Activated naive CD4-positive, alpha-beta T cell treated with Interleukin-2 at 50 U/mL for 16 hours (primary cell): ENCODE results near the gene SMAD6.

ENCODE experiments used
- DNase-seq: peaks from one replicate; pipeline ENCODE4 v3.0.0-alpha.2; 2020

SMAD6 gene

DNA sequence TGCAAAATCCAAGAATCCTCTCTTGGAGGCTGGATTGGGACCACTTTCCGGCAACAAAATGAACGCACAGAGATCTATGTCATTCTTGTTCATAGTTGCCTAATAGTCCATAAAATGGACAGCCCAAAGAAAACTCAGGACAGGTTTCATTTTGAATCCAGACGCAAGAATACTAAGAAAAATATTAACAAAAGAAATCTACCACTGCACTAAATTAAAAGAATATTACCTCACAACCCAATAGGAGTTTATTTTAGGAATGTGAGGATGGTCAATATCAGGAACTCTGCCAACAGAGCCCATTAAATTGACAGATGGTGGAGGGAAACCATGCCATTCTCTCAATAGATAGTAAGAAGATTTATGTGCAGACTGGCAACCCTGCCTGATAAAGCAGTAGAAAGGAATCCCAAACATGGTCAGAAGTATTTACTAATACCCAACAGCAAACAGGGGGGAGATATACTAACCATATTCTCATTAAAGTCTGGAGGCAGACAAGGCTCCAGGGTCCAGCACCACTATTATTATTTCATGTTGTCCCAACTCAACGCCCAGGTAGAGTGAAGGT is 127.6 kb downstream of the SMAD6 start:
- no peak for DNase-seq

DNA sequence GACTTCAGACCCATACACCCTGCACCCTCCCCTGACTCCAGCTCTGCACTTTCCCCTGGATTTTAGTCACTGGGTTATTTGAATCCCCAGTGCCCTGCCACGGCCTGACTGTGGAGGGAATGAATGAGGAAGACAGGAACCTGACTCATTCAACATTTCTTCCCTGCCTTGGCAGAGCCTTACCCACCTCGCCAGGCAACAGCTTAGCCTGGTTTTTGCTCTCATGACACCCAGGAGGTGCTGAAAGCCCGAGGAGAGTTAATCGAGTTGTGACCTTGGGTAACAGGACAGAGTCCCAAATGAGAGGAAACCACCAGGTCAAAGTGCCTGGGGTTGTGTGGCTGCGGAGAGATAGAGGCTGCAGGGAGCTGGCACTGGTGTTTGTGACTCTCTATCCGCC is 128.3 kb downstream of the SMAD6 start:
- DNase-seq = no peak

GRCh38 chr15:66830823-66831222 is 128.8 kb downstream of the SMAD6 start:
- DNase-seq = no peak

- no peak for DNase-seq
Observed at GRCh38 chr15:66831289-66831688, 129.3 kb downstream of the SMAD6 start.

DNA sequence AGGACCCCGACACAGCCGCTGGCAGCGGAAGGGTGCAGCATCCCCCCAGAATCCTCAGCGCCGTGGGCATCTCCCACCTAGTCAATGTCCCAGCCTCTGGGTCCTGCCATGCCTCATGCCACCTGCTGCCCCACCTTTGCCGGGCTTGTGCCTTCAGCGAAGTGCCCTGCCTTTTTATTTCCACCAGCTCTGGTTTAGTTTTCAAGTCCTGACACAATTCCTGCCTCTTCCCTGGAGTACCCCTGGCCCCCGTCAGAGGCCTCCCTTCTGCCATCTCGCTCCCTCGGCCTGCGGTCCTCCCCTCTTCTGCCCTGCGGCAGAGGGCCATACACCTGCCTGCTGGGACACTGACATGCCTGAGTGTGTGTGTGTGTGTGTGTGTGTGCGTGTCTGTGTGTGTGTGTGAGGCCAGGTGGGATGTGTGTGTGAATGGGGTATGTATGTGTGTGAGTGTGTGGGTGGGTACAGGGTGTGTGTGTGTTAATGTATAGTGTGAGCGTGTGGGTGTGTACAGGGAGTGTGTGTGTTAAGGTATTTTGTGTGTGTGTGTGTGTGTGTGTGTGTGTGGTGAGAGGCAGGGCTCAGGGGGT is 129.9 kb downstream of the SMAD6 start:
- DNase-seq = no peak
